DND-41 (cell line): ENCODE measurements around the gene ICA1.

Experiments used
- ATAC-seq: fragments of 200-7000 bp; cut with Tn5 transposase; 3 replicates; pipeline ENCODE4 v1.9.1; 2021; ENCODE audit warnings: low read depth; ENCODE audit not compliant: insufficient read depth
- DNase-seq: peaks from one replicate; pipeline ENCODE4 v3.0.0-alpha.2; 2020
- H2AFZ ChIP-seq: 2 replicates; pipeline ENCODE4 v1.6.0; 2012; ENCODE audit warnings: low read depth, low read length
- H3K27ac ChIP-seq: 2 replicates; pipeline ENCODE4 v1.5.1; 2012; ENCODE audit warnings: low read length, inconsistent platforms
- H3K27me3 ChIP-seq: fragments of 200-600 bp; sonication (generic); 2 replicates; pipeline ENCODE4 v1.6.0; 2012; ENCODE audit warnings: low read length, mild to moderate bottlenecking, inconsistent platforms; ENCODE audit not compliant: insufficient read depth, poor library complexity
- H3K36me3 ChIP-seq: 2 replicates; pipeline ENCODE4 v1.5.1; 2012; ENCODE audit warnings: low read length, inconsistent platforms; ENCODE audit not compliant: insufficient read depth
- H3K4me1 ChIP-seq: 2 replicates; pipeline ENCODE4 v1.5.1; 2012; ENCODE audit warnings: mild to moderate bottlenecking, low read length; ENCODE audit not compliant: insufficient read depth
- H3K4me2 ChIP-seq: 2 replicates; pipeline ENCODE4 v1.6.0; 2012; ENCODE audit warnings: mild to moderate bottlenecking, moderate library complexity, low read length, inconsistent platforms; ENCODE audit not compliant: insufficient read depth
- H3K4me3 ChIP-seq, 2 experiments: fragments of 200-600 bp in 1 of 2; shearing (Covaris generic) in 1 of 2; 2 replicates each; pipeline ENCODE4 v1.5.1; 2012 to 2016; ENCODE audit warnings: inconsistent platforms in 2 of 2, low read length in 2 of 2, mild to moderate bottlenecking in 2 of 2, low read depth in 1 of 2, moderate library complexity in 1 of 2
- H3K79me2 ChIP-seq: 2 replicates; pipeline ENCODE4 v1.6.0; 2012; ENCODE audit warnings: low read length, inconsistent platforms; ENCODE audit not compliant: insufficient read depth
- H3K9ac ChIP-seq: 2 replicates; pipeline ENCODE4 v1.6.0; 2012; ENCODE audit warnings: low read depth, mild to moderate bottlenecking, inconsistent platforms, low read length, moderate library complexity
- H3K9me3 ChIP-seq: 2 replicates; pipeline ENCODE4 v1.5.1; 2012; ENCODE audit warnings: low read length, moderate library complexity, mild to moderate bottlenecking, inconsistent platforms; ENCODE audit not compliant: insufficient read depth, severe bottlenecking
- H4K20me1 ChIP-seq: 2 replicates; pipeline ENCODE4 v1.6.0; 2012; ENCODE audit warnings: low read length; ENCODE audit not compliant: insufficient read depth
- CTCF ChIP-seq: IDR thresholded peaks from 2 replicates; pipeline ENCODE4 v1.5.1; 2012; ENCODE audit warnings: borderline replicate concordance, low read length, moderate library complexity, mild to moderate bottlenecking; ENCODE audit not compliant: poor library complexity, severe bottlenecking; ENCODE audit errors: extremely low read depth
- EZH2 ChIP-seq: IDR thresholded peaks from 3 replicates; pipeline ENCODE4 v1.6.1; 2012; ENCODE audit warnings: borderline replicate concordance, low read depth, mild to moderate bottlenecking, moderate library complexity, low read length, inconsistent platforms; ENCODE audit not compliant: severe bottlenecking

ICA1 gene

GRCh38 chr7:8190119-8190895 is 71.7 kb downstream of the ICA1 start:
- DNase-seq (peak; percentile 59), ATAC-seq (peak; percentile 87)
- no peak overlapping the region for H2AFZ ChIP-seq

GRCh38 chr7:8189625-8190024 is 72.3 kb downstream of the ICA1 start:
- no peak for ATAC-seq
- Histone ChIP-seq H3K79me2 (no peaks in the 10 kb centered on the region), H3K27me3 (peaks cover 14% of the 10 kb centered on the region), H3K4me2 (no peak overlapping the region), H3K9ac (no peak overlapping the region), H4K20me1 (no peaks in the 10 kb centered on the region), H2AFZ (no peak overlapping the region), H3K9me3 (no peaks in the 10 kb centered on the region), H3K4me1 (no peaks in the 10 kb centered on the region), H3K36me3 (no peaks in the 10 kb centered on the region), H3K4me3 (no peak overlapping the region), H3K27ac (no peak overlapping the region)
- no peak for DNase-seq
- TF ChIP-seq CTCF (no peak), EZH2 (no peak)

More at GRCh38 chr7:8190119-8190895, 71.7 kb downstream of the ICA1 start:
- H3K9ac ChIP-seq, result no peak overlapping the region
- H3K4me2 ChIP-seq, result no peak overlapping the region
- H3K27ac ChIP-seq, result no peak overlapping the region
- no peaks in the 10 kb centered on the region for H4K20me1 ChIP-seq
- H3K4me3 ChIP-seq, result no peak overlapping the region
- peak; percentile 82 for TF ChIP-seq CTCF
- no peak for TF ChIP-seq EZH2
- H3K9me3 ChIP-seq, result no peaks in the 10 kb centered on the region
- H3K36me3 ChIP-seq, result no peaks in the 10 kb centered on the region
- no peaks in the 10 kb centered on the region for H3K4me1 ChIP-seq
- no peaks in the 10 kb centered on the region for H3K79me2 ChIP-seq
- H3K27me3 ChIP-seq, result peaks cover 14% of the 10 kb centered on the region

- Histone ChIP-seq H3K27me3 (no peaks in the 10 kb centered on the region), H3K9ac (no peak overlapping the region), H3K27ac (no peak overlapping the region), H3K4me3 (no peak overlapping the region), H3K9me3 (no peaks in the 10 kb centered on the region), H4K20me1 (no peaks in the 10 kb centered on the region), H3K36me3 (no peaks in the 10 kb centered on the region), H3K4me2 (no peak overlapping the region), H2AFZ (no peak overlapping the region), H3K79me2 (no peaks in the 10 kb centered on the region), H3K4me1 (no peaks in the 10 kb centered on the region)
- ATAC-seq (no peak), DNase-seq (no peak)
- TF ChIP-seq CTCF (no peak), EZH2 (no peak)
Measured at GRCh38 chr7:8185926-8186683, 75.9 kb downstream of the ICA1 start.
